GM12875 (cell line): ENCODE data around the gene EVPLL.
"Not testable (repeated sequence)": the region's sequence is repeated elsewhere in the genome, so short reads cannot be mapped to it uniquely, and the experiment has no call there.

ENCODE experiments used
- H3K4me3 ChIP-seq: one replicate; pipeline ENCODE4 v1.5.1; 2011; ENCODE audit warnings: low read depth, low read length, control low read depth

The EVPLL gene

DNA sequence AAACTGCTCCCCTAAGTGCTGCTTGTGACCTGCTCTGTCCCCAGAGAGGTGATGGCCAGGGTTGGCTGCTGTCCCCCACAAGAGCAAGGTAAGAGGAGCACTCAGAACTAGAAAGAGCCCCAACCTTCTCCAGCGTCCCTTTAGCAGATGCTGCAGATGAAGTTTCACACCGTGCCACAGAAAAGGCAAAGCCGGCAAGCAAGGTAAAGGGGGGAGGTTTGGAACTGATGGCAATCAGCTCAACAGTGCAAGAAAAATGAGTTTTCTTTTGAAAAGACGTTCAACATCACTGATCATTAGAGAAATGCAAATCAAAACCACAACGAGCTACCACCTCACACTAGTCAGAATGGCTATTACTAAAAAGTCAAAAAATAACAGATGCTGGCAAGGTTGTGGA is 26.0 kb downstream of the EVPLL start:
- H3K4me3 ChIP-seq = not testable (repeated sequence)

DNA sequence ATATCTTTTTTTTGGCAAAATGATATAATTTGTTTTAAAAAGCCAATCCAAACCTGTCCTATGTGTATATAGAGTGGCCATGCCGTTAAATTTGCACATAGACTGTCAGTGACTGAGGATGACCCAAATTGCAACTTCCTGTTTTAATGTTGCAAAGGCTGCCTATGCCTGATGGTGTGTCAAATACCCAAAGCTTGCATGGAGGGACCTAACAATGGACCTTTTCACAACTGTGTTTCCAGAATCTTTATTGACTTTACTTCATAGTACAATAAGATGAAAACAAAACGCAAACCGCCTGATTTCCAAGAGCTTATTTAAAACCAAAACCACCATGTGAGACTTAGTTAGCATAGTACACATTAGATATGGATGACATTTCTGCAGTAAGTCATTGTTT is 31.3 kb downstream of the EVPLL start:
- not testable (repeated sequence) for H3K4me3 ChIP-seq

DNA sequence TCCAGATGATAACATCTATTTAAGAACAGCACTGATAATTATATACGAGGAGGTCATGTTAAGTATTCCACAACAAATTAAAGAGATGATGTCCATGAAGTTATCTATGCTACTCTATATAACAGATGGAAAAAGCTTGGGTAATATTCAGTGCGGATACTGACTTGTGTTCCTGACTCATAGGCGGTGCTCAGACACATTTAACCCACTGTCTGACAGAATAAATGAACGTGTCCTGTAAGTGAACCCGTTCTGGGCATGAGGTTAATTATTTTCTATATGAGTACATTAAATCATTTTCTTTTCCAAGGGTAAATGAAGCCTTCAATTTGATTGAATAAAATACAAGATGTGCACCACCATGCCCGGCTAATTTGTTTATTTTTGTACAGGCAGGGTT is 31.7 kb downstream of the EVPLL start:
- not testable (repeated sequence) for H3K4me3 ChIP-seq

DNA sequence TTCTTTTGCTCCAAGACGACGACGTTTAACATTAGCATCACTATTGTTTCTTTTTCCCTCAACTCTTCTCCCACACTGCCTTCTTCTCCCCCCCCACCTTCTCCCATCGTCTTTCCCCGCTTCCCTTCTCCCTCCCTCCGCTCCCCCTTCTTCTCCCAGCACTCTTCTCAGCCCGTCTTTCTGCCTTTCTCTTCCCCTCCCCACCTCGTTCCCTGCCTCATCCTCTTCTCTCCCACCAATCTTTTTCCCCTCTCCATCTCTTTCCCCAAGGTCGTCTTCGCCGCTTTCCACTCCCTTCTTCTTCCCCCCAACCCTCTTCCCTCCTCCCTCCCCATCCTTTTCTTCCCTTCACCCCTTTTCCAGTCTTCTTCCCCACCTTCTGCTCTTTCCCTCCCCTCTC is 33.2 kb downstream of the EVPLL start:
- H3K4me3 ChIP-seq = not testable (repeated sequence)

DNA sequence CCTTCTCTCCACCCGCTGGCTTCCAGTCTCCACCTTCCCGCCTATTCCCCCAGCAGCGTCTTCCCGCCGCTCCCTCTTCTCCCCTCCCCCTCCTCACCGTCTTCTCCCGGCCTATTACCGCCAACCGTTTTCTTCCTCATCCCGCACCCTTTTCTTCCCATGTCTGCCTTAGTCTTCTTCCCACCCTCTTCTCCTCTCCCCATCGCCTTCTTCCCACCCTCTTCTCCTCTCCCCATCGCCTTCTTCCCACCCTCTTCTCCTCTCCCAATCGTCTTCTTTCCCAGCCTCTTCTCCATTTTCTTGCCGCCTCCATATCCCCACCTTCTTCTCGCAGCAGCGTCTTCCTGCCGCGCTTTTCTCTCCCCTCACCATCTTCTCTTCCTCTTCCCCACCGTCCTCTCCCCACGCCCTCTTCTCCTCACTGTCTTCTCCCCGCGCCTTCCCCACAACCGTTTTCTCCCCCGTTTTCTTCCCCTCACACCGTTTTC is 33.8 kb downstream of the EVPLL start:
- peak overlapping the region; percentile 58 for H3K4me3 ChIP-seq

DNA sequence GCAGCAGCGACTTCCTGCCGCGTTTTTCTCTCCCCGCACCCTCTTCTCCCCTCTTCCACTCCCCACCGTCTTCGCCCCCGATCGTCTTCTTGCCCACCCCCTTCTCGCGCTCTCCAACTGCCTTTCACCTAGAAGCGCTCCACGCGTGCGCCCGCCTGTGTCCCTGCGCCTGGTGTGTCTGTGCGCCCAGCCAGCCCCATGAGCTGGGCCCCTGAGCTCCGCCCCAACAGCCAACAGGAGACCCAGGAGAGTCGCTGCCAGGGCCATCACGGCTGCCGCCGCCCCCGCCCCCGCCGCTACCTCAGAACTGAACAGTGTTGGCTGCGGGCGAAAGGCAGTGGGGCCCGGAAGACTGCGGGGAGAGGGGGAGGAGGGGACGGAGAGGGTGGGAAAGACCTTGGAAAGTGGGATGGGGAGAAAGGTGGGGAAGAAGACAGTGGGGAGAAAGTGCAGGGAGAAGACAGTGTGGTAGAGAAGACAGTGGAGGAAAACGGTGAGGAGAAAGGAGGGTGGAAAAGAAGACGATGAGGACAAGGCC is 34.5 kb downstream of the EVPLL start:
- H3K4me3 ChIP-seq = not testable (repeated sequence)

DNA sequence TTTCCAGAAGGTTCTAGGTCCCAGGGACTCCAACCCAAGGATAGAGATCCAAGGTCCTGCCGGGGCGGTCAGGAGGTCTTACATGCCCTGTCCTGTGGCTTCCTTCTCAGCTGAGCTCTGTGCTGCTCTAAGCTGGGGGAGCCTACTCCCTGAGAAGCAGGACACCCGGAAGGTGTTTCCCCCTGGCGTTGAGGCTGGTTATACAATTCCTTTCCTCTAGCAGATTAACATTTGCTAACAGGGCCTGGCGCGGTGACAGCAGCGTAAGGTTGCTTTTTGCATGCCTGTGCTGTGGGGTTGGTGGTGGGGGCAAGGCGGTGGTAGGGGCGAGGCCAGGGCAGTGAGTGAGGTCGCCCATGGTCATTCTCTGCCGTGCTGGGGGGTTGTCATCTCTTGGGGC is 43.9 kb downstream of the EVPLL start:
- not testable (repeated sequence) for H3K4me3 ChIP-seq

DNA sequence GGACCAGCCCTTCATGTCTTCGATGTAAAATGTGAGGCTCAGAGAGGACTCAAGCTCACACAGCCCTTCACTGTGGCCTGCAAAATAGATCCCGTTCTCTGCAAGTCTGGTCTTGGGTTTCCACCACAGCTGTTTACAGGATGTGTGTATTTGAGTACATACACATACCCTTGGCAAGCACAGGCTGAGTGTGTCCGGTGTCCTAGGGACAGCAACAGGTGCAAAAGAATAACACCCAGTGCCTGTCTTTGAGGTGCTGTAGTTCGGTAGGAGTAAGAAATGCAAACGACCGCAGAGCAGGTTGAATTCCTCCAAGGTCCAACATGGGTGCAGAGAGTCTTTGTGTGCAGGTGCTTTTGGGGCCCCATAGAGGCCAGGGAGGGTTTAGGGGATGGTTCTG is 44.9 kb downstream of the EVPLL start:
- not testable (repeated sequence) for H3K4me3 ChIP-seq

DNA sequence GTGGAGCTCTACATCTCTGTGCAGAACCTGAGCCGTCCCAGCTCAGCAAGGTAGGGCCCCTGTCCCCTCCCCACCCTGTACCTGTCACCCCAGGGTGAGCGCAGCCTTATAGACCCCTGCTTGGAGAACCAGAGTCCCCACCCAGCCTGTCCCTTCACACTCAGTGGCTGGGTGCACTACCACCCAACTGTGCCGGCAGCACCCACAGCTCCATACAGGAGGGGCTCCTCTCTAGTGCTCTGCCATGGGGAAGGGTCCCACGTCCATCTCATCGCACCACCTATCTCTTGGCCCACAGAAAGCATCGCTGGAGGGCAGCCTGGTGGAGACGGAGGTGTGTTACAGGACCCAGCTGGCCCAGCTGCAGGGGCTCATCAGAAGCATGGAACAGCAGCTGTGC is 45.4 kb downstream of the EVPLL start:
- H3K4me3 ChIP-seq = not testable (repeated sequence)

DNA sequence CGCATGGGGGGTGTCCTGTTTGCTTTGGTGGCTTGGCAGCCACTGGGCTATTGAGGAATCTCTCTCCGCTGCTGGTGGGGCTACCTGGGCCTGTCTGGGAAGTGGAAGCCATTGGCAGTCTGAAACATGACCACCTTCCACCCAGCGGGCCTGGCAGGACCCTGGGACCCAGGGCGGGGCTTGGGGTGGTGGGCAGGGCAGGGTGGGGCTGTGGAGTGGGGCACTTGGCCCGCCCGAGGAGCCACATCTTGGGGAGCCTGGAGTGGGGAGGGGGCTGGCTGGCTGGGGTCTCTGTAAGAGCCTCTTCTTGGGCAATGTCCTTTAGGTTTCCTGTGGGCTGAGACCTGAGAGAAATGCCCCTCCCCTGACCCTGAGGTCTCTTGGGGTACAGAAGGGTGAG is 48.0 kb downstream of the EVPLL start:
- not testable (repeated sequence) for H3K4me3 ChIP-seq

DNA sequence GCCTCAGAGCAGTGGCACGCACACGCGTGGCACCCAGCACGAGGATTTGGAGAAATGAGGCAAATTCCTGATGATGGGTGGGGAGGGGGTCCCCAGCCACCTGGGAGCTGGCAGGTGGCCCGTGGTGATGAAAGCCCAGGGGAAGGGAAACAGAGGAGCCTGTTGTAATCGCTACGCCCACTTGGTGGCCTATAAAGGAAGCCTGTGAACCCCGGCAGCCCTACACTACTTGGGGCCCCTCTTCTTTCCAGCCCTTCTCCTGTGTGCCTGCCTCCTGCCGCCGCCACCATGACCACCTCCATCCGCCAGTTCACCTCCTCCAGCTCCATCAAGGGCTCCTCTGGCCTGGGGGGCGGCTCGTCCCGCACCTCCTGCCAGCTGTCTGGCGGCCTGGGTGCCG is 49.1 kb downstream of the EVPLL start:
- not testable (repeated sequence) for H3K4me3 ChIP-seq

DNA sequence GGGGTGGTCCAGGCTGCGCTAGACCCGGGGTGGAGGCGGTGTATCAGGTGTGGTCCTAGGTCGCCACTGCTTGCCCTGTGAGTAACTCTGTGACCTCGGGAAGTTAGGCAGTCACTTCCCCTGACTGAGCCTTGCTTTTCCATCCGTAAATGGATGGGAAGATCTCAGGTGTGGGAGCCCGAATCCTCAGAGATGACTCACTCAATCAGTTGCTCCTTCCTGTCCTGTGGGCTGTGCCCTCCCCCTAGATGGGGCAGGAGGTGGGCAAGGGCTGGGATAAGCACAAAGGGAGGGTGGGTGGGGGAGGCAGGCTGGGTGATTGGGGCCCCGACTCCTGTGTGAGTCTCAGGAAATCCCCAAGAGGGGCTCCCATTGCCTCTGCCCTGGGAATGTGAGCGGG is 54.6 kb downstream of the EVPLL start:
- not testable (repeated sequence) for H3K4me3 ChIP-seq
